Stomach (tissue), 9 donors: ENCODE measurements around the gene SORCS2. TPM values are rescaled to one million over a fixed set of nuclear protein-coding genes. Genes with fewer than 3 reads are reported as not detected.

Experiments
- DNase-seq, 2 donors: peaks; one replicate each; pipeline versions ENCODE4 v3.0.0 to v3.0.0-alpha.2; 2013 to 2019
- H3K27ac ChIP-seq, 5 donors: fragments of 200-600 bp in 4 of 5; sonication (generic) in 4 of 5; one replicate each; pipeline ENCODE4 v1.5.1; 2013 to 2019; ENCODE audit warnings: mild to moderate bottlenecking in 1 of 5, moderate library complexity in 1 of 5
- H3K27me3 ChIP-seq, 3 donors: fragments of 200-600 bp; sonication (generic); one replicate each; pipeline ENCODE4 v1.5.1; 2017 to 2019; ENCODE audit warnings: mixed run types in 1 of 3
- H3K36me3 ChIP-seq, 4 donors: fragments of 200-600 bp; sonication (generic); 1 replicate in 3 of 4; 2 replicates in 1 of 4; pipeline ENCODE4 v1.5.1; 2016 to 2019
- H3K4me1 ChIP-seq, 4 donors: fragments of 200-600 bp; sonication (generic); one replicate each; pipeline ENCODE4 v1.5.1; 2016 to 2019
- H3K4me3 ChIP-seq, 4 donors: fragments of 200-600 bp; sonication (generic) in 3 of 4; one replicate each; pipeline ENCODE4 v1.5.1; 2016 to 2019; ENCODE audit warnings: mild to moderate bottlenecking in 1 of 4
- H3K9me3 ChIP-seq, 4 donors: fragments of 200-600 bp; sonication (generic); one replicate each; pipeline ENCODE4 v1.5.1; 2016 to 2019
- CTCF ChIP-seq, 7 experiments: fragments of 450-650 bp in 4 of 7; fragments of 200-600 bp in 3 of 7; sonication (generic) in 3 of 7; IDR thresholded peaks; one replicate each; pipeline ENCODE4 v1.5.1; 2016 to 2019; ENCODE audit warnings: antibody characterized with exemption in 7 of 7, control low read depth in 2 of 7, mild to moderate bottlenecking in 1 of 7
- EP300 ChIP-seq: sonication (generic); formaldehyde crosslinking; IDR thresholded peaks from one replicate; pipeline ENCODE4 v1.6.1; 2017; ENCODE audit warnings: antibody characterized with exemption
- POLR2A ChIP-seq, 4 donors: fragments of 450-650 bp; IDR thresholded peaks; one replicate each; pipeline ENCODE4 v1.6.1; 2016; ENCODE audit warnings: antibody characterized with exemption in 4 of 4, control low read depth in 2 of 4, mild to moderate bottlenecking in 1 of 4, moderate library complexity in 1 of 4
- POLR2AphosphoS5 ChIP-seq, 3 donors: sonication (generic); formaldehyde crosslinking; IDR thresholded peaks; one replicate each; pipeline ENCODE4 v1.6.1; 2016; ENCODE audit warnings: antibody characterized with exemption in 3 of 3
- WGBS, 5 donors: extraction: QIAGEN DNeasy Blood & Tissue Kit in 3 of 5; methylation state at CpG; one replicate each; pipeline versions ENCODE4 v1.1.5 to v1.1.7; 2013 to 2018; 5-methylcytosine and 5-hydroxymethylcytosine counted together
- intact Hi-C: fragments of 100-400 bp; cut with DNase I; formaldehyde crosslinking; loops from one replicate; pipeline ENCODE4 v1.15.1; 2023; ENCODE audit warnings: low total_unique reads
- polyA plus RNA-seq, 3 donors: library from polyadenylated mRNA; stranded (reverse); fragments of 200-250 nt; gene quantifications; one replicate each; pipeline ENCODE4 v1.2.3, GENCODE V29; 2013
- total RNA-seq, 5 donors: library from RNA; depleted of rRNA; stranded (reverse); fragments of >200 nt; gene quantifications; one replicate each; pipeline versions ENCODE4 v1.1.0 to v1.2.3, GENCODE V29; 2014 to 2016
- donor health status: healthy with polysubstance abuse.
- donor health status: Bipolar disorder and iron deficiency.
- donor health status: healthy.

SORCS2 gene
- total and polyA plus RNA-seq, 8 donors = under 0.01 to 13.0 (median 0.50) TPM; not detected in 1

- peaks cover 0 to 16% (median 4%) of the 10 kb centered on the region in 4 donors for H3K4me1 ChIP-seq
- H3K27ac ChIP-seq = no peak overlapping the region
- intact Hi-C loops = no loop called here
- H3K36me3 ChIP-seq = no peaks in the 10 kb centered on the region
- WGBS, 5 donors = 77 to 88% (median 83%) methylated on average over 14 to 16 of the region's 16 CpGs
- DNase-seq = no peak
- no peak for TF ChIP-seq POLR2AphosphoS5 (IDR thresholded peaks at IDR 0.05)
- TF ChIP-seq CTCF (IDR thresholded peaks at IDR 0.05) = no peak
- no peak for TF ChIP-seq EP300
- no peak for TF ChIP-seq POLR2A (IDR thresholded peaks at IDR 0.05)
- H3K4me3 ChIP-seq = no peak overlapping the region
- peaks cover 0 to 5% (median 0%) of the 10 kb centered on the region in 3 donors for H3K27me3 ChIP-seq
- H3K9me3 ChIP-seq = peaks cover 0 to 6% (median 3%) of the 10 kb centered on the region in 4 donors
Measured at GRCh38 chr4:7244331-7244665, 52.0 kb downstream of the SORCS2 start.

- peaks cover 0 to 3% (median 0%) of the 10 kb centered on the region in 3 donors for H3K27me3 ChIP-seq
- DNase-seq = no peak
- intact Hi-C loops = no loop called here
- WGBS, 5 donors = 73 to 87% (median 77%) methylated on average over 12 of the region's 12 CpGs
- TF ChIP-seq POLR2AphosphoS5 (IDR thresholded peaks at IDR 0.05) (no peak), POLR2A (IDR thresholded peaks at IDR 0.05) (no peak), EP300 (no peak), CTCF (IDR thresholded peaks at IDR 0.05) (no peak)
- H3K9me3 ChIP-seq = peaks cover 0 to 9% (median 4%) of the 10 kb centered on the region in 4 donors
- no peak overlapping the region for H3K4me3 ChIP-seq
- no peak overlapping the region for H3K27ac ChIP-seq
- H3K36me3 ChIP-seq = no peaks in the 10 kb centered on the region
- peaks cover 0 to 20% (median 6%) of the 10 kb centered on the region in 4 donors for H3K4me1 ChIP-seq
Measured at GRCh38 chr4:7244751-7245320, 52.5 kb downstream of the SORCS2 start.

DNA sequence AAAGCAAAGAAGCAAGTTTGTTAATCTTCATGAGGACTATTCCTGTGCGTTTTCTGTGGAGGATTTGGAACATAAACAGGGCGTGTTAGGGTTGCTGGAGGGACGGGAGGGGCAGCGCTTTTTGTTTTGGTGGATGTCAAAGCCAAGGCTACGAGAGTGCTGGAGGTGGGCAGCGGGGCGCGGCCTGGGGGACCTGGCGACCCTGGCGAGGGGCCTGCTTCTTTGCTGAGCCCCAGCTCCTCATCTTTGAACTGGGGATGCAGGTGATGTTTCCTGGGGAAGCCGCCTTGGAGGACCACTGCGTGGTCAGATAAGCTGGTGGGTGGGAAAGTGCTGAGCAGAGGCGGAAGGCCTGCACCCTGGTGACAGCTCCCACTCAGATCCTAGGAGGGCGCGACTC, 55.2 kb downstream of the SORCS2 start:
- Histone ChIP-seq H3K4me1 (peaks cover 0 to 37% (median 10%) of the 10 kb centered on the region in 4 donors), H3K9me3 (peaks cover 0 to 9% (median 4%) of the 10 kb centered on the region in 4 donors), H3K4me3 (no peak overlapping the region), H3K27me3 (peaks cover 0 to 3% (median 0%) of the 10 kb centered on the region in 3 donors), H3K27ac (no peak overlapping the region), H3K36me3 (no peaks in the 10 kb centered on the region)
- intact Hi-C loops = no loop called here
- WGBS, 5 donors = 73 to 81% (median 80%) methylated on average over 13 to 15 of the region's 15 CpGs
- TF ChIP-seq CTCF (IDR thresholded peaks at IDR 0.05) (no peak), POLR2AphosphoS5 (IDR thresholded peaks at IDR 0.05) (no peak), EP300 (no peak), POLR2A (IDR thresholded peaks at IDR 0.05) (no peak)
- no peak for DNase-seq

- Histone ChIP-seq H3K27ac (no peak overlapping the region), H3K4me1 (peaks cover 0 to 37% (median 10%) of the 10 kb centered on the region in 4 donors), H3K9me3 (peaks cover 0 to 9% (median 4%) of the 10 kb centered on the region in 4 donors), H3K27me3 (no peaks in the 10 kb centered on the region), H3K4me3 (no peak overlapping the region), H3K36me3 (no peaks in the 10 kb centered on the region)
- WGBS, 5 donors = 82 to 89% (median 84%) methylated on average over 1 to 12 of the region's 12 CpGs
- no peak for TF ChIP-seq POLR2A (IDR thresholded peaks at IDR 0.05)
- no peak for TF ChIP-seq CTCF (IDR thresholded peaks at IDR 0.05)
- no peak for TF ChIP-seq EP300
- DNase-seq = no peak
- intact Hi-C loops = no loop called here
Measured at GRCh38 chr4:7247946-7248345, 55.6 kb downstream of the SORCS2 start.
